ENCODE data around the gene ZNF778. TPM values are rescaled to one million over a fixed set of nuclear protein-coding genes. Genes with fewer than 3 reads are reported as not detected.

ZNF778 gene
- total and polyA plus RNA-seq, 2 of the 13 experiments (the other 11 are each of a cell fraction or from before 2014, with no cell fraction given) = 3.8 to 7.2 TPM

DNA sequence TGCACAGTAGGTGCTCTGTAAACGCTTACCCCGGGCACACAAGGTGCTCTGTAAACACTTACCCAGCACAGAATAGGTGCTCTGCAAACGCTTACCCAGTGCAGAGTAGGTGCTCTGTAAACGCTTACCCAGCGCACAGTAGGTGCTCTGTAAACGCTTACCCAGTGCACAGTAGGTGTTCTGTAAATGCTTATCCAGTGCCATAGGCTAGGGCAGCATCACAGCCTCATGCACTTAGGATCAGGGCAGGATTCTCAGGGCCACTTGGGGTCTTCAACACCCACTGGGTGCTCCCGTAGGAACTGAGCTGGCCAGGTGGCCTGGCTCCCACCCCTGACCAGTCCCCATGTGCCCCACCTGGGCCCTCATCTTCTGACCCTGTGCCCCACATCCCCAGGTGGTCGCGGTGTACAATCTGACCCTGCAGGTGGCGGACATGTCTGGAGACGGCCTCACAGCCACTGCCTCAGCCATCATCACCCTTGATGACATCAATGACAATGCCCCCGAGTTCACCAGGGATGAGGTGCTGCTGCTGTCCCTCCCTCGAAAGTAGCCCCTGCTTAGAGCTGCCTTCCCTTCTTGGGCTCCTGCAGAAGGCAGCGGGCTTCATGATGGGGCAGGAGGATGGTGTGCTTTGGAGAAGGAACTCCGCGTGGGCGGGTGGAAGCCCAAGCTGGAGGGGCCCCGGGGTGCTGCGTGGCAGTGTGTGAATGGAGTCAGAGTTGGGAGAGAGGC is 30.3 kb upstream of the ZNF778 start (continued):
- no peak for TF ChIP-seq ERF (CRISPR knock-in tag; IDR thresholded peaks at IDR 0.05)
- no peak for TF ChIP-seq ZNF724P (CRISPR knock-in tag; IDR thresholded peaks at IDR 0.05; ENCODE audit: borderline replicate concordance)
- TF ChIP-seq, protein P1, sequence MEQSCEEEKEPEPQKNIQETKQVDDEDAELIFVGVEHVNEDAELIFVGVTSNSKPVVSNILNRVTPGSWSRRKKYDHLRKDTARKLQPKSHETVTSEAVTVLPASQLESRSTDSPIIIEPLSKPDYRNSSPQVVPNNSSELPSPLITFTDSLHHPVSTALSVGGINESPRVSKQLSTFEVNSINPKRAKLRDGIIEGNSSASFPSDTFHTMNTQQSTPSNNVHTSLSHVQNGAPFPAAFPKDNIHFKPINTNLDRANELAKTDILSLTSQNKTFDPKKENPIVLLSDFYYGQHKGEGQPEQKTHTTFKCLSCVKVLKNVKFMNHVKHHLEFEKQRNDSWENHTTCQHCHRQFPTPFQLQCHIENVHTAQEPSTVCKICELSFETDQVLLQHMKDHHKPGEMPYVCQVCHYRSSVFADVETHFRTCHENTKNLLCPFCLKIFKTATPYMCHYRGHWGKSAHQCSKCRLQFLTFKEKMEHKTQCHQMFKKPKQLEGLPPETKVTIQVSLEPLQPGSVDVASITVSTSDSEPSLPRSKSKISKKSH (CRISPR knock-in tag; IDR thresholded peaks at IDR 0.05; ENCODE audit: borderline replicate concordance) = no peak; the same call in 1 of the 2 replicates
- TF ChIP-seq, protein P2, sequence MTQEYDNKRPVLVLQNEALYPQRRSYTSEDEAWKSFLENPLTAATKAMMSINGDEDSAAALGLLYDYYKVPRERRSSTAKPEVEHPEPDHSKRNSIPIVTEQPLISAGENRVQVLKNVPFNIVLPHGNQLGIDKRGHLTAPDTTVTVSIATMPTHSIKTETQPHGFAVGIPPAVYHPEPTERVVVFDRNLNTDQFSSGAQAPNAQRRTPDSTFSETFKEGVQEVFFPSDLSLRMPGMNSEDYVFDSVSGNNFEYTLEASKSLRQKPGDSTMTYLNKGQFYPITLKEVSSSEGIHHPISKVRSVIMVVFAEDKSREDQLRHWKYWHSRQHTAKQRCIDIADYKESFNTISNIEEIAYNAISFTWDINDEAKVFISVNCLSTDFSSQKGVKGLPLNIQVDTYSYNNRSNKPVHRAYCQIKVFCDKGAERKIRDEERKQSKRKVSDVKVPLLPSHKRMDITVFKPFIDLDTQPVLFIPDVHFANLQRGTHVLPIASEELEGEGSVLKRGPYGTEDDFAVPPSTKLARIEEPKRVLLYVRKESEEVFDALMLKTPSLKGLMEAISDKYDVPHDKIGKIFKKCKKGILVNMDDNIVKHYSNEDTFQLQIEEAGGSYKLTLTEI (CRISPR knock-in tag; conservative IDR thresholded peaks at IDR 0.05) = no peak
- TF ChIP-seq, protein P3, sequence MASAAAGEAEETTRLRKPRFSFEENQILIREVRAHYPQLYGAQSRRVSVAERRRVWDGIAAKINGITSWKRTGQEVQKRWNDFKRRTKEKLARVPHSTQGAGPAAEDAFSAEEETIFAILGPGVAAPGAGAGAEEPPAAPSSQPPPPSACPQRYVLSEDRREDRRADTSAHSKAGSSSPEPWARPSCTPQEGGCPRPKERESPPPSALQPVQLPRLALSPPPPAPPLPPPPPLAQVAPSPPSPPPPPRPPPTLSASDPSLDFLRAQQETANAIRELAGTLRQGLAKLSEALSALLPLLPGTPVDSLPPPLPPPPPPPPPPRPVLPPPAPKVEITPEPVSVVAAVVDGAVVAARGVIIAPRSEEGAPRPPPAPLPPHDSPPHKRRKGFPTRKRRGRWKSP (CRISPR knock-in tag; IDR thresholded peaks at IDR 0.05) = no peak
- TF ChIP-seq ZNF570 (CRISPR knock-in tag; IDR thresholded peaks at IDR 0.05; ENCODE audit: borderline replicate concordance) = no peak
- TF ChIP-seq ZNF143 (CRISPR knock-in tag; IDR thresholded peaks at IDR 0.05) = 0 out of 2 replicates have a peak, but pooled peaks have one; percentile 25
- no peak for TF ChIP-seq NKX3-1 (CRISPR knock-in tag; IDR thresholded peaks at IDR 0.05)
- TF ChIP-seq, protein P4, sequence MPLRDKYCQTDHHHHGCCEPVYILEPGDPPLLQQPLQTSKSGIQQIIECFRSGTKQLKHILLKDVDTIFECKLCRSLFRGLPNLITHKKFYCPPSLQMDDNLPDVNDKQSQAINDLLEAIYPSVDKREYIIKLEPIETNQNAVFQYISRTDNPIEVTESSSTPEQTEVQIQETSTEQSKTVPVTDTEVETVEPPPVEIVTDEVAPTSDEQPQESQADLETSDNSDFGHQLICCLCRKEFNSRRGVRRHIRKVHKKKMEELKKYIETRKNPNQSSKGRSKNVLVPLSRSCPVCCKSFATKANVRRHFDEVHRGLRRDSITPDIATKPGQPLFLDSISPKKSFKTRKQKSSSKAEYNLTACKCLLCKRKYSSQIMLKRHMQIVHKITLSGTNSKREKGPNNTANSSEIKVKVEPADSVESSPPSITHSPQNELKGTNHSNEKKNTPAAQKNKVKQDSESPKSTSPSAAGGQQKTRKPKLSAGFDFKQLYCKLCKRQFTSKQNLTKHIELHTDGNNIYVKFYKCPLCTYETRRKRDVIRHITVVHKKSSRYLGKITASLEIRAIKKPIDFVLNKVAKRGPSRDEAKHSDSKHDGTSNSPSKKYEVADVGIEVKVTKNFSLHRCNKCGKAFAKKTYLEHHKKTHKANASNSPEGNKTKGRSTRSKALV (CRISPR knock-in tag; IDR thresholded peaks at IDR 0.05) = peak; percentile 33; the same call in 1 of the 2 replicates
- peak; percentile 16 for TF ChIP-seq KDM2A (CRISPR knock-in tag; IDR thresholded peaks at IDR 0.05; ENCODE audit: borderline replicate concordance, low read depth)
- TF ChIP-seq TARDBP (CRISPR knock-in tag; IDR thresholded peaks at IDR 0.05) = peak; percentile 97
- no peak for TF ChIP-seq XBP1 (CRISPR knock-in tag; IDR thresholded peaks at IDR 0.05)
- TF ChIP-seq, protein P5, sequence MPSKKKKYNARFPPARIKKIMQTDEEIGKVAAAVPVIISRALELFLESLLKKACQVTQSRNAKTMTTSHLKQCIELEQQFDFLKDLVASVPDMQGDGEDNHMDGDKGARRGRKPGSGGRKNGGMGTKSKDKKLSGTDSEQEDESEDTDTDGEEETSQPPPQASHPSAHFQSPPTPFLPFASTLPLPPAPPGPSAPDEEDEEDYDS (CRISPR knock-in tag; IDR thresholded peaks at IDR 0.05) = no peak
- TF ChIP-seq, protein P6, sequence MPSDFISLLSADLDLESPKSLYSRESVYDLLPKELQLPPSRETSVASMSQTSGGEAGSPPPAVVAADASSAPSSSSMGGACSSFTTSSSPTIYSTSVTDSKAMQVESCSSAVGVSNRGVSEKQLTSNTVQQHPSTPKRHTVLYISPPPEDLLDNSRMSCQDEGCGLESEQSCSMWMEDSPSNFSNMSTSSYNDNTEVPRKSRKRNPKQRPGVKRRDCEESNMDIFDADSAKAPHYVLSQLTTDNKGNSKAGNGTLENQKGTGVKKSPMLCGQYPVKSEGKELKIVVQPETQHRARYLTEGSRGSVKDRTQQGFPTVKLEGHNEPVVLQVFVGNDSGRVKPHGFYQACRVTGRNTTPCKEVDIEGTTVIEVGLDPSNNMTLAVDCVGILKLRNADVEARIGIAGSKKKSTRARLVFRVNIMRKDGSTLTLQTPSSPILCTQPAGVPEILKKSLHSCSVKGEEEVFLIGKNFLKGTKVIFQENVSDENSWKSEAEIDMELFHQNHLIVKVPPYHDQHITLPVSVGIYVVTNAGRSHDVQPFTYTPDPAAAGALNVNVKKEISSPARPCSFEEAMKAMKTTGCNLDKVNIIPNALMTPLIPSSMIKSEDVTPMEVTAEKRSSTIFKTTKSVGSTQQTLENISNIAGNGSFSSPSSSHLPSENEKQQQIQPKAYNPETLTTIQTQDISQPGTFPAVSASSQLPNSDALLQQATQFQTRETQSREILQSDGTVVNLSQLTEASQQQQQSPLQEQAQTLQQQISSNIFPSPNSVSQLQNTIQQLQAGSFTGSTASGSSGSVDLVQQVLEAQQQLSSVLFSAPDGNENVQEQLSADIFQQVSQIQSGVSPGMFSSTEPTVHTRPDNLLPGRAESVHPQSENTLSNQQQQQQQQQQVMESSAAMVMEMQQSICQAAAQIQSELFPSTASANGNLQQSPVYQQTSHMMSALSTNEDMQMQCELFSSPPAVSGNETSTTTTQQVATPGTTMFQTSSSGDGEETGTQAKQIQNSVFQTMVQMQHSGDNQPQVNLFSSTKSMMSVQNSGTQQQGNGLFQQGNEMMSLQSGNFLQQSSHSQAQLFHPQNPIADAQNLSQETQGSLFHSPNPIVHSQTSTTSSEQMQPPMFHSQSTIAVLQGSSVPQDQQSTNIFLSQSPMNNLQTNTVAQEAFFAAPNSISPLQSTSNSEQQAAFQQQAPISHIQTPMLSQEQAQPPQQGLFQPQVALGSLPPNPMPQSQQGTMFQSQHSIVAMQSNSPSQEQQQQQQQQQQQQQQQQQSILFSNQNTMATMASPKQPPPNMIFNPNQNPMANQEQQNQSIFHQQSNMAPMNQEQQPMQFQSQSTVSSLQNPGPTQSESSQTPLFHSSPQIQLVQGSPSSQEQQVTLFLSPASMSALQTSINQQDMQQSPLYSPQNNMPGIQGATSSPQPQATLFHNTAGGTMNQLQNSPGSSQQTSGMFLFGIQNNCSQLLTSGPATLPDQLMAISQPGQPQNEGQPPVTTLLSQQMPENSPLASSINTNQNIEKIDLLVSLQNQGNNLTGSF (CRISPR knock-in tag; IDR thresholded peaks at IDR 0.05) = no peak
- TF ChIP-seq KLF9 (CRISPR knock-in tag; IDR thresholded peaks at IDR 0.05; ENCODE audit: low read depth) = no peak
- TF ChIP-seq SP4 (CRISPR knock-in tag; IDR thresholded peaks at IDR 0.05) = no peak
- no peak for TF ChIP-seq ZNF672 (CRISPR knock-in tag; IDR thresholded peaks at IDR 0.05)

Measured in HepG2 (cell line).